Uterus (tissue), 2 donors: ENCODE measurements around the gene TBC1D9.

ENCODE experiments used
- CTCF ChIP-seq, 4 experiments: fragments of 200-600 bp in 2 of 4; fragments of 450-650 bp in 2 of 4; sonication (generic) in 2 of 4; IDR thresholded peaks; one replicate each; pipeline ENCODE4 v1.5.1; 2016 to 2019; ENCODE audit warnings: antibody characterized with exemption in 4 of 4, mild to moderate bottlenecking in 2 of 4, moderate library complexity in 1 of 4
- POLR2A ChIP-seq, 2 donors: fragments of 450-650 bp; IDR thresholded peaks; one replicate each; pipeline ENCODE4 v1.6.1; 2016; ENCODE audit warnings: antibody characterized with exemption in 2 of 2, mild to moderate bottlenecking in 1 of 2, moderate library complexity in 1 of 2

- TF ChIP-seq CTCF (IDR thresholded peaks at IDR 0.05) (no peak), POLR2A (IDR thresholded peaks at IDR 0.05) (no peak)
Observed at GRCh38 chr4:140581078-140581477, 175.1 kb downstream of the TBC1D9 start.
